Kidney capillary endothelial cell (primary cell): Measurements from ENCODE around the gene ZFPM1.
"Not testable (repeated sequence)": the region's sequence is repeated elsewhere in the genome, so short reads cannot be mapped to it uniquely, and the experiment has no call there.

Source experiments
- DNase-seq: peaks from one replicate; pipeline ENCODE4 v3.0.0-alpha.2; 2018; ENCODE audit warnings: low spot score

ZFPM1 gene

DNA sequence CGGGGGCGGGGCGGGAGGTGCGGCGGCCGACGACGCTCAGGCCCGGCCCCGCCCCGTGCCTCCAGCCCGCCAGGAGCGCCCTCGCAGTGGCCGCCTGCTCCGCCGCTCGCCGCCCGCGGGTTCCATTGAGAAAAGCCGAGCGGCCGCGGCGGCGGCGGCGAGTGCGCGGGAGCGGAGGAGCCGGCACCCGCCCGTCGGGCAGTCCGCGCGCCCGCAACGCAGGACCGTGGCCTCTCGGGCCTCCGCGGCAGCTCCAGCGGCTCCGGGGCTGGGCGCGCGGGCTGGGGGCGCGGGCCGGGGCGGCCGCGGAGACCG, at the start of gene ZFPM1:
TSS of gene ZFPM1 (plus strand) at position 64 of the 315 bp plus-strand sequence. CDS start 359 bp downstream, outside the sequence.
- no peak for DNase-seq

DNA sequence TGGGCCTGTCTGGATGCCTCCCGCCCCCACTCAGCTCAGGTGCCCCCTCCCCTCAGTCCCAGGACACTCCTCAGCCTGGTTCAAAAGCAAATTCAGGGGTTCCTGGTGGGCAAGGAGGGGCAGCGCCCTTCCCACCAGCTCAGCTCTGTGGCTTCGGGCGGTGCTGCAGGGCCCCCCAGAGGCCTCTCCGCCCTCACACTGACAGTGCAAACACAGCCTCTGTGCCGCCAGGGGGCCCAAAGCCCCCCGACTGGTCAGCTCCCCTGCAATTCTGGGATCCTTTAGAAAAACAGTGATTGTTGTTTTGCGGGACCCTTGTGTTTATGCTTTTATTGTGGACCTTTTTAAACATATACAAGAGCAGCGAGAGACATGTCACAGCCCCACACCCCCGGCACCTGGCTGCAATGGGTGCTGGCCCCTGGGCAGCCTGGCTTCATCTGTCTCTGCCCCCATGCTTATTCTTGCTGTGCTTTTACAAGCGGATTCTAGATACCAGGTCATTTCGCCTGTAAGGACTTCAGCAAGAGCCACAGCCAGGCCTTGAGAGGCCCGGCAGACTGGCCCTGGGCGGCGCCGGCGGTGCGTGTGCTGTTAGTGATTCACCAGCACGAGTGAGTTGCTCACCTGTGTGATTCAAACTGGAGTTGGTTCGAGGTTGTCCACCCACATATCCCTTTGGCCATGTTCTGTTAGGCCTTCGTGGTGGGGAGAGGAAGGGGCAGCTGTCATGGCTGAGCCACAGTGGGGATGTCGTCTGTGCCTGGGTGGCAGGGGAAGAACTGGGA, 49.1 kb upstream of the ZFPM1 start:
- DNase-seq, result no peak

DNA sequence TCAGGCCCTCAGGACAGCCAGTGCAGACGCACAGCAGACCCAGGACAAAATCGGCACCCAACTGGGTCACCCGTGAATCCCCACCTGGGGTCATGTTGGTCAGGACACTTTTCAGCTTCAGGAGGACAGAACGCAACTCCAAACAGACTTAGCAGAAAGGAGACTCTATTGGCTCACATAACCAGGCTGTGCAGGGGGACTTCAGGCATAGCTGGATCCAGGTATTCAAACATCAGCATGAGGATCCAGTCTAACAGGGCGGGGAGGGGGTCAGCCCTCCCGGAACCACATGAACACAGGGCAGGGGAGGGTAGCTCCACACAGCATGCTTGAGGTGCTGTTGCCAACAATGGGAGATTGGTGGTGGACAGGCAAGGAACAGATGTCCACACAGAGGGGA, 48.3 kb upstream of the ZFPM1 start:
- DNase-seq, result no peak

DNA sequence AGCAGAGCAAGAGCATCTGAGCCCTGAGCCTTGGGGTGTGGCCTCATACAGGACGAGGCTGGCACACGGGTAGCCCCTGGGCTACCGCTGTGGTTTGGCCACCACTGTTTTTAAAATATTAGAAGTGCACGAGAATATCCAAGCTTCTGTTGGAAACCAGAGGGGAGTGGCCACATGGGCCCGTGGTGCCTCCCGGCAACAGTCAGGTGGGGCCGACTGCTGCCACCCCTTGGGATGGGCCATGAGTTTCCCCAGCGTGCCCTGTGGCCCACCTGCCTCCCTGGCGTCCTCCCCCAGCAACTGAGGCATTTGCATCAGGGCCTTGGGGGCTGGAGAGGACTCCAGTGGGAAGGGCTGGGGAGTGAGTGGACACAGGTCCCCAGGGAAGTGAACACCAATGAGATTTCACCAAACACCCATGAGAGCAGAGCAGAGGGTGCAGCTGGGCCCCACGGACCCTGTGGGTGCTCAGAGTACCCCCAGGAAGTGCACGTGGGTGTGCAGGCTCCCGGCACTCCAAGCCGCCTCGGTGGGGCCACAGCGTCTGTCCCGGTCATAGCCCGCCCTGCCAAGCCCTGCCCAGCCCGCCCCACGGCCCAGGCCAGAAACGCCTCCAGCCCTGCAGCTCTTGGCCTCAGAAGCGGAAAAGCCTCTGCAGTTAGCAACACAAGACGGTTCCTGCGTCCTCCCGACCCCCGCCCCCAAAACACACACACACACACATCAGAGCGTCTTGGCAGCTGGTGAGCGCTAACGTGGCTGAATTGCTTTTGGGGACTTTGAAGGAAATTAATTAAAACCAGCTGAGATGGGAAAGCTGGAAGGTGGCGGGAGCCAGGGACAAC, 47.6 kb upstream of the ZFPM1 start:
- no peak for DNase-seq

DNA sequence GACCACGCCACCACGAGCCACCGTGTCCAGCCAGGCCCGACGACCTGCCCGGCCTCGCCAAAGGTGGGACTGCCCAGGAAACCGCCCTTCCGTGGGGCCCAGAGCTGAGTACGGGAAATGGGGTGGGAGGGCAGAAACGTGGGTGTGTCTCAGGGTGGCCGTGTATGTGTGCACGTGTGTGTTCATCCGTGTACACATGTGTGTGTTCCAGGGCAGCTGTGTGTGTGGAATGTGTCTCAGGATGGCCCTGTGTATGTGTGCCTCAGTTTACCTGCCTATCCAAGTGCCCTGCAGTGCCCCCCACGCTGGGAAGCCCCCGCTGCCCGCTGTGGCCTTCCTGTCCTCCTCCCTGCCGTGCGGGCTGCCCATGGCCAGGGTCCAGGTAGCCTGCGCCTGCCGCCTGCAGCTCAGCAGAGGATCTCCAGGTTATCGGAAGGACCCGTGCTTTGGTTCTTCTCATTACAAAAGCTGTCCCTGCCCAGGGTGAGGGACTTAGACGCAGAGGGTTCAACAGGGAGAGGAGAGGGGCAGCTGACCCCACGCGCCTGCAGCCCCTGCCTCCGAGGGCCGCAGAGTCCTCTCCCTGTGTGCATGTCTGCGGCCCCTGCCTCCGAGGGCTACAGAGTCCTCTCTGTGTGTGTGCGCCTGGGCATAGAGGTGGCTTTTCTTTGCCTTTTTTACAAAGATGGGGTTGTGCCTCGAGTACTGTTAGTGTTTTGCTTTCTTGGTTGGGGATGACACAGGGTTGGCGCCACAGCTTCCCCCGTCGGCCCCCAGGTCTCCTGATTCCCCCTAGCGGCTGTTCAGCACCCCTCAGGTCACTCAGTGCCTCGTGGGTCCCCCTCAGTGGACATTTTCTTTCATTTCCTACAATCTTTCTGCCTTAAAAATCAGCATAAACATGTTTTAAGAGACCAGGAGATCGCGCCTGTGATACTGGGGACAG, 46.7 kb upstream of the ZFPM1 start:
- no peak for DNase-seq

DNA sequence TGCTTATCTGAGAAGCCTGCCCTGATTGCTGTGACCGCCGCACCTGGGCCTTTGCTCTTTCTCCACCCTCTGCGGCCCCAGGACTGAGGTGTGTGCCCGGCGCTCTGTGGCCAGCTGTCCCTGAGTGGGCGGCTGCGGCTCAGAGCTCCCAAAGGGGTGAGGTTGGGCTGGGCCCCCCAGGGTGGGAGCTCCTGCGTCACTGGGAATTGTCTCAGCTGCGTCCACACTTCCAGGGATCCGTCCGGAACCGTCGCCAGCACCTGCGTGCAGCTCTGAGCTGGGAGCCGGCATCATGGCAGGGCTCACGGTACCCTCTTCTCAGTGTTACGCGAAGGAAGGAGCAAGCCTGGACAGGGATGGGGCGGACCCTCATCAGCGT, 46.0 kb upstream of the ZFPM1 start:
- no peak for DNase-seq

DNA sequence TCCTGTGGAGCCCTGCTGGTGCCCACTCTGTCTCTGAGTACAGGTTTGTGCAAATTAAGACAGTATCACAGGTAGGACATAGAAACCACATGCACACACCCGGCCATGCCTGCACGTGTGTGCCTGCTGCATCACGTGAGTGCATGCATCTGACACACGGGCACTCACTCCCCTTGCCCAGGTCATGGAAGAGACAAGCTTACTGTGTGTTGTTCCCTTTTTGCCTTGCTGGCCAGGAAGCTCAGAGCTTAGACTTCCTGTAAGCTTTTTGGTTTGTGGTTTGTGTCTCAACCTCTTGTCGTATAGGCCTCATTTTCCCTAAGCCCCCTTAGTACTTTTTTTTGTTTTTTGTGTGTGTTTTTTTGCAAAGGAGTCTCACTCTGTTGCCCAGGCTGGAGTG, 45.3 kb upstream of the ZFPM1 start:
- no peak for DNase-seq

DNA sequence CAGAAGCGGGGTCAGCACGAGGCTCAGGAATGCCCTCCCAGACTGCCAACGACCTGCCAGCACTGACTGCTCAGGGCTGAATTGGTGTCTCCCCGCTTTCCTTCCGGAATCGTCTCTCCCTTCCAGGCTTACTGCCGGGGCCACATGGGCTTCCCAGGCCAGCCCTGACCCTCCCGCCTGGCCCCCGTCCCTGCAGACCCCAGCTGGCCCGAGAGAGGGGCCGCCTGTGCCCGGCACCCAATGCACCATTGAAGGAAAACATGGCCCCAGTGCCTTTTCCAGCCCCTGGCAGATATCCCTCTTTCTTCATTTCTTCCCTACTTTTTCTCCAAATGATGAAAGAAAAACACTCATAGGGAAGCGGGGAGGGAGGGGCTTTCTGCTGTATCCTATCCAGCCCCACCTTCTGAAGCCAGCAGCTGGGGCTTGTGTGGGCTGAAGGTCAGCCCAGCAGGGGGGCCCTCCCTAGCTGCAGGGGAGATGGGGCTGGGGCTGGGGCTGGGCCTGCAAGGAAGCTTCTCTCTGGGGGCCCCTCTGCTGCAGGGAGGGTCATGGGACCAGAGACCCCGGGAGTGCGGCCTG, 44.4 kb upstream of the ZFPM1 start:
- no peak for DNase-seq

DNA sequence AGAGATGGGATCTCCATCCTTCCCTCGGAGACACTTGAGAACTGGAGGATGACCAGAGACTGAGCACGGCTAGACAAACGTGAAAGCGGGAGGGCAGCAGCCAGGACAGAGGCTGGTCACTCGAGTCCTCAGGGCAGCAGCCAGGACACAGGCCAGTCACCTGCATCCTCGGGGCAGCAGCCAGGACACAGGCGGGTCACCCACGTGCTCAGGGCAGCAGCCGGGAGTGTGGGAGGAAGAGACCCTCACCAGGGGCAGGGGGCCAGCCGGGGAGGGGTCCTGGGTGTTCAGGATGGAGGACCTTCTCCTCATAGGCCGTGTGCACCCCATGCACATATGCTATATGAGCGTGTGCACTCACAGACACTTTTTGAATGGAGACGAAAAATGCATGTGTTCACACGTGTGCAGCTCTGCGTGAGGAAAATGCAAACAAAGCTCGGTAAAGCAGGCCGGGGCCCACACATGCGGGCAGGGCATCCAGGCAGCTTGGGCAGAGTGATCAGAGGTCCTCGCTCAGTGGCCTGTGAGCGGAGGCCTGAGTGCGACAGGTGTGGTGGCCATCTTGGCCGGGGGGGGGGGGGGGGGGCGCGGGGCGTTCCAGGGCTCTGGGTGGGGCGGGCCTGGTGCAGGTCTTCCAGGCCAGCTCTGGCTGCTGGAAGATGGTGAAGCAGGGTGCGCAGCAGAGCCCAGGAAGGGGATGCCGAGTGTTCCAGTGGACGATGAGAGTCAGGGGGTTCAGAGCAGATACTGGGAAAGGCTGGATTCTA, 43.6 kb upstream of the ZFPM1 start:
- no peak for DNase-seq

DNA sequence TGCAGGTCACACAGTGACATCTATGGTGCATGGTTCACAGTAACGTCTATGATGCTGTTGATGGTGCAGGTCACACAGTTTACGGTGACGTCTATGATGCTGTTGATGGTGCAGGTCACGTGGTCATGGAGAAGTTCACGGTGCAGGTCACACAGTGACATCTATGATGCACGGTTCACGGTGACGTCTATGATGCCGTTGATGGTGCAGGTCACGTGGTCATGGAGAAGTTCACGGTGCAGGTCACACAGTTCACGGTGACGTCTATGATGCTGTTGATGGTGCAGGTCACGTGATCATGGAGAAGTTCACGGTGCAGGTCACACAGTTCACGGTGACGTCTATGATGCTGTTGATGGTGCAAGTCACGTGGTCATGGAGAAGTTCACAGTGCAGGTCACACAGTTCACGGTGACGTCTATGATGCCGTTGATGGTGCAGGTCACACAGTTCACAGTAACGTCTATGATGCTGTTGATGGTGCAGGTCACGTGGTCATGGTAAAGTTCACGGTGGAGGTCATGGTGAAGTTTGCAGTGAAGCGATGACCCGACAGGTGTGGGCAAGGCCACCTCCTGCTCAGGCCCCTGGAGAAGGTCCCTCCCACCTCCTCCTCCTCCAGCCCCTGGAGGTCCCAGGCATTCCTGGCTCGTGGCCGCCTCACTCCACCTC, 42.6 kb upstream of the ZFPM1 start:
- DNase-seq, result not testable (repeated sequence)

DNA sequence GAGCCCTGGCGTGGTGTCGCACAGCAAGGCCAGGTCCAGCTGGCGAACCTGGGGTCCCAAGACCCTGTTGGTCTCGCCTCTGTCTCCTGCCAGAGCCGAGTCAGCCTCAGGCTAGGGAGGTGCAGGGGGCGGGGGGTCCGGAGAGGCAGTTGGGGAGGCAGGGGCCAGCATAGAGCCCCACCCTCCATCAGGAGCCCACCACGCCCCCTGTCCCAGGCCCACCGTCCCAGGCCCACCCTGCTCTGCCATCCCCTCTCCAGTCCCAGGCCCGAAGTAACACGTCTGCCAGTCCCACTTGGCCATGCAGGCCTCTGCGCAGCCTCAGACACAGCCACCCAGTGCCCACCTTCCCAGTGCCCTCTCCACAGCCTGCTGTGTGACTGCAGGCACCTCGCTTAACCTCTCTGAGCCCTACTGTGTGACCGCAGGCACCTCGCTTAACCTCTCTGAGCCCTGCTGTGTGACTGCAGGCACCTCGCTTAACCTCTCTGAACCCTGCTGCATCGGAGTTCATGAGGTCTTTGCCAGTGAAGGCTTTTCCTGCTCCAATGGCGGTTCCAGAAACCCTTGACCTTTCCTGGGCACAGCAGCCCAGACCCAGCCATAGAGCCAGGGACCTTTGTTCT, 41.0 kb upstream of the ZFPM1 start:
- no peak for DNase-seq

DNA sequence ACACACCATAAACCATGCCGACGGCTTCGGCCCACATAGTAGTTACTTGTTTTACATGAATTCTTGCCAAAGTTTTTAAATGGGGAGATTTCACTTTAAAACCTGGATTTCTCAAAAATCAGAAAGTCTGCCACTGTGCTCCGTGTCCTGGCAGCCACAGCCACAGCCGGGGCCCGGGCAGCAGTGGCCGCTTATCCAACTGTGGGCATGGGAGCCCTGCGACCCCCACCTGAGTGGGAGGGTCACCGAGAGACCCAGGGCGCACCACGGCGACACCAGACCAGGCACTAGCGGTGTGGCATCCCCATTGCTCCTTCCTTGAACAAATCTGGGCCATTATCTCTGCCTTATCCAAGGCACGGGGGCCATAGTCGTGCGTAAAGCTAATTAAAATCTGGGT, 40.3 kb upstream of the ZFPM1 start:
- DNase-seq, result no peak

DNA sequence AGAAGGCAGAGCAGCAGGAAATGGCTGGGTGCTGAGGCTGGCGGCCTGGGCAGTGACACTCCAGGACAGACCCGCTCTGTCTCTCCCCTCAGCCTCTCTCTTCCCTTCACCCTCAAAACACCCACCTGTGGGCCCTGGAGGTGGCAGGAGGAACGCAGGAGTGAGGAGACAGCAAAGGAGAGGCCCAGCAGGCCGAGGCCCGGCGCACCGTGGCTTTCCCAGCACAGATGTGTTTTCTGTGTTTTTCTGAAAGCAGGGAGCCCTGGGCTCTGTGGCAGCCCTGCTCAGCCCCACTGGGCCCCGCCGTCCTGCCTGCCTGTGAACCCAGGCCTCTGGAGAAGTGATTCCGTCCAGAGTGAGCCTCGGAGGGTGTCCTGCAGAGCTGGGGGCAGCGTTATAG, 39.8 kb upstream of the ZFPM1 start:
- no peak for DNase-seq

DNA sequence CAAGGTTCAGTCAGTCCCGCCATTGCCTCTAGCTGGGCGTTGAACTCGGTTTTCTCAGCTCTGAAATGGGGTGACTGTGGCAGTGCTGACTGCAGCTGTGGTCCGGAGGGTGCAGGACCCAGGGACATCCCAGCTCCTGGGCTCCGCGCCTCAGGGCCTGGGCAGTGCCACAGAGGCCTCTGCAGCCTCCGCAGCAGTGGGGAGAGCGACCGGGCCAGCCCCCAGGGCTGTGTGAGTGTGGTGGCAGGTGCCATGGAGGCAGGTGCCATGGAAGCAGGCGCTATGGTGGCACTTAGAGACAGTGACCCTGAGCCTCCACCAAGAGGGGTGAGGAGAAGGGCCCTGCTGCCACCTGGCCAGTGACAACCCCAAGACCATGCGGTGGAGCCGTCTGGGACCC, 39.4 kb upstream of the ZFPM1 start:
- DNase-seq, result no peak

DNA sequence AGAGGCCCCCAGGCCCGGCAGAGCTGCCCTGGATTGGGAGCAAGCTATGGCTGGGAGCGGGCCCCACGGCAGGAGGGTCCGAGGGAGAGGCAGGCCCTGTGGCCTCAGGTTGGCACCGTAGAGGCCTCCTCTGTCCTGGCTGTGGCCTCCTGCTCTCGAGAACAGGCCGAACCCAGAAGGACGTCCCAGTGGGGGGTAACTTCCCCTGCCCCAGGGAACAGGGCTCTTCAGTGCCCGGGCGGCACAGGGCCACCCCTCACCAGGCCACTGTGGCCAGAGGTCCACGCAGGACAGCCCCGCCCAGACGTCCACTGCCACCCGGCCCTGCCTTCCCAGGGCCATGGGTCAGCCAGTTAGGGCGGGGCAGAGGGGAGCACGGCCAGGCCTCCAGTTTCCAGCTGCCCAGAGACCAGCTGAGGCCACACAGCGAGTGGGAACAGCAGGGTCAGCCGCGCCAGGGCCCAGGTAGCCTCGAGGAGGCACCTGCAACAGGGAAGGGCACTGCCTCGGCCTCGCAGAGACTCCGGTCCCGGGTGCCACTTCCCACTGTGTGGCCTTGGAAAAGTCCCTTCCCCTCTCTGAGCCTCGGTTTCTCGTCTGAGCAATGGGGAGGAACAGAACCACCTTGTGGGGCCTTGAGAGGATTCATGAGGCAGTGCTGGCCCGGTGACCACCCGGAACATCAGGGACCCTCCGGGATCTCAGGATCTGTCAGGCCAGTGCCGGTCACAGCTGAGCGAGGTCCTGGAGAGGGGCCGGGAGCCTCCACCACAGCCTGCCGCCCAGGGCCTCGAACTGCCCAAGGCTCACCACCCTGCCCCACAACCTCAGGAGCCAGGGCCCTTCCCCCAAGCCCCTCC, 38.3 kb upstream of the ZFPM1 start:
- no peak for DNase-seq

DNA sequence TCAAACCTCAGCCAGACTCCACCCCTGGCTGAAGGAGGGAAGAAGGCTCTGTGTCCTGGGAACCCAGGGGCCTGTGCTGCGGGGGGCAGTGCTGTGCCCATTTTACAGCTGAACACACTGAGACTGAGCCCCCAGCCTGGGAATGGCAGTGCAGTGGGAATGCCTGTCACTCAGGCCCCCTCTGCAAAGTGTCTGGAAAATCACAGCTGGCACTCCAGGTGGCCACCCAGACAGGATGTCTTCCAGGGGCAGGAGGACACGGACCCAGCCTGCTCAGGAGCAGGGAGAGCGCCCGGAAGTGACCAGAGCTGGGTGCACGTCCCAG, 37.7 kb upstream of the ZFPM1 start:
- DNase-seq, result no peak

DNA sequence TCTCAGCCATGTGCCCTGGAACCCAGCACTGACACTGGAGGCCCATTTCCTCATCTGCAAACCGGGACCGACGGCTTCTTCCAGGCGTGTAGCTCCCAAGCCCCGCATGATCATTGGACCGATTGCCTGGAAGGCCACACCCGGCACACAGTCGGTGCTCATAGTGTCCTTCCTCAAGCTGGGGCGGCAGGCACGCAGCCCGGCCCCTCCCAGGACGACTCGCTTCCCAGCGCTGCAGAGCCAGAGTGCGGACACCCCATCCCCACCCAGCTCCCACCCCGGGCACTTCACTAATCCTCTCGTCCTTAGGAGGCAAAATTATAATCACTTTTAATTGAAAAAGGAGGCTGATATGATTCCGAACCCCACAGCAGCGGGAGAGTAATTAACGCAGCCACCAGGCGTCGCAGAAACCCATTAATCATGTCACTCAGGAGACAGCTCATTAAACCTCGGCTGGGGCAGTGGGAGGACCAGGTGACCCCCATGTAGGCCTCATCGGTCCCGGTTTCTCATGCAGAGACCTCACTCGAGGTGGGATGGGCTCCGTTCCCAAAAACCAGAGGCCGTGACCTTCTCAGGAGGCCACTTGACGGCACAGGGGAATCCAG, 37.3 kb upstream of the ZFPM1 start:
- no peak for DNase-seq

DNA sequence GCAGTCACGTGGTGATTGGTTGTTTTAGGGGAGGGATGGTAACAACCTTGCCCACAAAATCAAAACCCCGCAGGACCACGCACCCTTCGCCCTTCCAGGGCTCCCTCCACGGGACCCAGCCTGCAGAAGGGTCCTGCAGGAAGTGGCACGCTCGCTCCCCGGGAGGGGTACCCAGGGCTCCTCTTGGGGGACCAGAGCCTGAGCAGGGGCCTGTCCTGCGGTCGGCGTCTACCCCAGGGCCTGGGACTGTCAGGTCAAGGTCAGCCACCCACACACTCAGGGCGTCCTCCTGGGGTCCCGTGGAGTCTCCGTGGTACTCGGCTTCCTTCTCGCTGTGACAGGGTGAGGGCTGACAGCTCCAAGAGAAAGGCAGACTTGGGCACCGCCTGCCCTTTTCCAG, 36.4 kb upstream of the ZFPM1 start:
- no peak for DNase-seq
